Right atrium auricular region (tissue), 2 donors: ENCODE data around the gene FGF12. TPM values are rescaled to one million over a fixed set of nuclear protein-coding genes. Genes with fewer than 3 reads are reported as not detected.

Experiments used
- DNase-seq: peaks from one replicate; pipeline ENCODE4 v3.0.0-alpha.2; 2019; ENCODE audit warnings: low spot score
- H3K27ac ChIP-seq, 2 donors: fragments of 200-600 bp; sonication (generic); 1 replicate in 1 of 2; 2 replicates in 1 of 2; pipeline ENCODE4 v1.5.1; 2016 to 2019
- H3K27me3 ChIP-seq, 2 donors: fragments of 200-600 bp; sonication (generic); one replicate each; pipeline versions ENCODE4 v1.5.1 to v1.6.0; 2017 to 2019
- H3K36me3 ChIP-seq: fragments of 200-600 bp; sonication (generic); one replicate; pipeline ENCODE4 v1.5.1; 2016
- H3K4me1 ChIP-seq, 2 donors: fragments of 200-600 bp; sonication (generic); one replicate each; pipeline versions ENCODE4 v1.5.1 to v1.6.0; 2017 to 2019
- H3K4me3 ChIP-seq, 2 donors: fragments of 200-600 bp; sonication (generic); 1 replicate in 1 of 2; 2 replicates in 1 of 2; pipeline ENCODE4 v1.5.1; 2017 to 2019; ENCODE audit warnings: mild to moderate bottlenecking in 1 of 2, moderate library complexity in 1 of 2
- H3K9me3 ChIP-seq, 2 donors: fragments of 200-600 bp; sonication (generic); one replicate each; pipeline ENCODE4 v1.5.1; 2019
- total RNA-seq, 2 donors: library from RNA; depleted of rRNA; stranded (reverse); fragments of >200 nt; gene quantifications; one replicate each; pipeline ENCODE4 v1.1.0, GENCODE V29; 2016
- TF ChIP-seq, protein P1 (sequence below), 2 donors: fragments of 200-600 bp; sonication (generic); IDR thresholded peaks; one replicate each; pipeline ENCODE4 v1.5.1; 2019; ENCODE audit warnings: antibody characterized with exemption in 2 of 2

Gene FGF12
- total RNA-seq, 2 donors from 2014 or later, result 126 to 218 TPM

DNA sequence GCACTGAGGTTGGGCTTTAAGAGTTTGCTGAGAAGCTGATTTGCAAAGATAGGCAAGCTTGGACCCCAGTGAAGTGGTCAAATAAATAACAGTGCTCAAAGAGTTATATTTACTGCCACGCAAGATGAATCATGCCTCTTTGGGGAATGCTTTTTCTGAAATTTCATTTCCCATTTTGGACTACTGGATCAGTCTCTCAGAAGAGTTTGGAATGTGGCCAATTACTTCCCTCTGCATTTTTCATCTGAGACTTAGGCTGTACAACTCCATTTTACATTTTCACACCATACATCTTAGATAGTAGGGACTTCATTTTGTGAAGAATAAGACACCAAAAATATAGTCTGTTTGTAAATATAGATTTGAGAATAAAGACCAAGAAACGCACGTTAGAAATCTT lies 419.7 kb downstream of the FGF12 start:
- no peak for DNase-seq
- Histone ChIP-seq H3K36me3 (no peaks in the 10 kb centered on the region), H3K27ac (no peak overlapping the region), H3K27me3 (no peaks in the 10 kb centered on the region), H3K4me1 (peaks cover 0 to 12% of the 10 kb centered on the region in 2 donors), H3K9me3 (no peaks in the 10 kb centered on the region), H3K4me3 (no peak overlapping the region)
- TF ChIP-seq, protein P1, sequence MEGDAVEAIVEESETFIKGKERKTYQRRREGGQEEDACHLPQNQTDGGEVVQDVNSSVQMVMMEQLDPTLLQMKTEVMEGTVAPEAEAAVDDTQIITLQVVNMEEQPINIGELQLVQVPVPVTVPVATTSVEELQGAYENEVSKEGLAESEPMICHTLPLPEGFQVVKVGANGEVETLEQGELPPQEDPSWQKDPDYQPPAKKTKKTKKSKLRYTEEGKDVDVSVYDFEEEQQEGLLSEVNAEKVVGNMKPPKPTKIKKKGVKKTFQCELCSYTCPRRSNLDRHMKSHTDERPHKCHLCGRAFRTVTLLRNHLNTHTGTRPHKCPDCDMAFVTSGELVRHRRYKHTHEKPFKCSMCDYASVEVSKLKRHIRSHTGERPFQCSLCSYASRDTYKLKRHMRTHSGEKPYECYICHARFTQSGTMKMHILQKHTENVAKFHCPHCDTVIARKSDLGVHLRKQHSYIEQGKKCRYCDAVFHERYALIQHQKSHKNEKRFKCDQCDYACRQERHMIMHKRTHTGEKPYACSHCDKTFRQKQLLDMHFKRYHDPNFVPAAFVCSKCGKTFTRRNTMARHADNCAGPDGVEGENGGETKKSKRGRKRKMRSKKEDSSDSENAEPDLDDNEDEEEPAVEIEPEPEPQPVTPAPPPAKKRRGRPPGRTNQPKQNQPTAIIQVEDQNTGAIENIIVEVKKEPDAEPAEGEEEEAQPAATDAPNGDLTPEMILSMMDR (IDR thresholded peaks at IDR 0.05), result no peak

DNA sequence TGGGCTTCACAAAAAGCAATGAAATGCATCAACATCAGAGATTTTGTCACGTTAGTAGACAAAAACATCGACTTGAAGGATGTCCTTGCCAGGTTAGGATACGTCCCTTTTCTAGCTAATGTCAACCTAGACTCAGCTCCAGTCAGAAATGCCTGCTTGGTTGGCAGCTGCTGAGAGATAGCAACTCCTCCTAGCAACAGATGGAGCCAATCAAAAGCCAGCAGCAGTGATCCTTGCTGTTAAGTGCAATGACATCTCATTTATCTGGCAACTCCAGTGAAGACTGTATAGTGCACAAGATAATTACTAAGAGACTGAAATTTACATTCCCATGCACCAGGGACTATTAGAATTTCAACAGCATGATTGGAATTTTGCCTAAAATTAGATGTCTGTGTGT lies 424.1 kb downstream of the FGF12 start:
- Histone ChIP-seq H3K36me3 (no peaks in the 10 kb centered on the region), H3K27ac (no peak overlapping the region), H3K4me1 (peaks cover 0 to 12% of the 10 kb centered on the region in 2 donors), H3K27me3 (no peaks in the 10 kb centered on the region), H3K4me3 (no peak overlapping the region), H3K9me3 (no peaks in the 10 kb centered on the region)
- TF ChIP-seq, protein P1 (IDR thresholded peaks at IDR 0.05), result no peak
- DNase-seq, result no peak

DNA sequence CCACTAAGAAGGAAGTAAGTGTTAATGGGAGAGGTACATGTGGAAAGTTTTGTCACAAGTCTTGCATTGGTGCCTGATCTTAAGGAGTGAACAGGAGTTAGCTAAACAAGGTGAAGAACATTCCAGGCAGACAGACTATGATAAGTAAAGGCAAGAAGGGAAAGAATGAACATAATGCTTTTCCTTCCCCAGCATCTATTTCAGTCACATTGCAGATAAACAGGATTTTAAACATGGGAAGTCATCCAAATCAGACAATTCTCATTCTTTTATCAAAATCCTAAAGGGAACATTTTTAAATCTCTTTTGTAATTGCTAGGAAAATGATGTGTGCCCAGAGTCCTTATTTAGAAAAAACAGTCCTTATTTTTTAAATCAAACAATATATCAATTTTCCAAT lies 424.6 kb downstream of the FGF12 start:
- TF ChIP-seq, protein P1 (IDR thresholded peaks at IDR 0.05), result no peak
- Histone ChIP-seq H3K36me3 (no peaks in the 10 kb centered on the region), H3K9me3 (no peaks in the 10 kb centered on the region), H3K27me3 (no peaks in the 10 kb centered on the region), H3K4me1 (peaks cover 0 to 12% of the 10 kb centered on the region in 2 donors), H3K4me3 (no peak overlapping the region), H3K27ac (no peak overlapping the region)
- DNase-seq, result no peak

DNA sequence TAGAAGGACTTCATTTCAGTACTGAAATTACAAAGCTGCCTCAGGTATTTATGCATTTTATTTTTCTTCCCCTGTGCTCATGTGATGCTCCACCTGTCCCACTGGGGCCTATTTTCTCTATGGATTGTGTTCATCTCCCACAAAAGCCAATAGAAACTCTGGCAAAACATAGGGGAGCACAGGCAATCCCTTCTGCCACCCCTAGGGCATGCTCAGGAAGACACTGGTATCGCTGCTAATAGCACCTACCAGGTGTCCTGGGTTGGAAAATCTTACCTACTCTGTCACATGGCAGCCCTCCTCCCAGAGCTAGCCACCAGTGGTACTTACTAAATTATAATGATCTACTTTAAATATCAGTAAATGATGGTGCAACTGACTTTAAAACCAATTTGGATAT lies 427.4 kb downstream of the FGF12 start:
- TF ChIP-seq, protein P1 (IDR thresholded peaks at IDR 0.05), result no peak

DNA sequence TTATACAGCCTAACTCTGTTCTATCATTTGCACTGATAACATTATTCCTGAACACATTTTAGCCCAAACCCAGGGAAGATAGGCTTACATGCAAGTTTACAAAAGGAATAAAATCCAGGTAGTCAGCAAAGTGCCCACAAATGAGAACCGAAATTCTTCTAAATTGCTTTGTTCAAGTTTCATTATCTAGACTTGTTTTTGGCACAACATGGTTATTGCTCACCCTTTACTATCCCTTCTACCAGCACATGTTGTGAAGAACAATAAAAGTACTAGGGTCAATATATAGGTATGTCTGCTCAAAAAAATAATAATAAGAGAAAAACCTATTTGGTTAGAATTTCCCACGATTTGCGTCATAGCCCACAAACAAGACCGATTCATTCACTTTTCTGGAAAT lies 430.5 kb downstream of the FGF12 start:
- DNase-seq, result no peak
- Histone ChIP-seq H3K4me1 (no peaks in the 10 kb centered on the region), H3K27me3 (no peaks in the 10 kb centered on the region), H3K4me3 (no peak overlapping the region), H3K9me3 (no peaks in the 10 kb centered on the region), H3K36me3 (no peaks in the 10 kb centered on the region), H3K27ac (no peak overlapping the region)
- TF ChIP-seq, protein P1 (IDR thresholded peaks at IDR 0.05), result no peak

More for the DNA sequence above, 427.4 kb downstream of the FGF12 start:
- Histone ChIP-seq H3K27ac (no peak overlapping the region), H3K9me3 (no peaks in the 10 kb centered on the region), H3K36me3 (no peaks in the 10 kb centered on the region), H3K27me3 (no peaks in the 10 kb centered on the region), H3K4me1 (peaks cover 0 to 8% of the 10 kb centered on the region in 2 donors), H3K4me3 (no peak overlapping the region)
- DNase-seq, result no peak

DNA sequence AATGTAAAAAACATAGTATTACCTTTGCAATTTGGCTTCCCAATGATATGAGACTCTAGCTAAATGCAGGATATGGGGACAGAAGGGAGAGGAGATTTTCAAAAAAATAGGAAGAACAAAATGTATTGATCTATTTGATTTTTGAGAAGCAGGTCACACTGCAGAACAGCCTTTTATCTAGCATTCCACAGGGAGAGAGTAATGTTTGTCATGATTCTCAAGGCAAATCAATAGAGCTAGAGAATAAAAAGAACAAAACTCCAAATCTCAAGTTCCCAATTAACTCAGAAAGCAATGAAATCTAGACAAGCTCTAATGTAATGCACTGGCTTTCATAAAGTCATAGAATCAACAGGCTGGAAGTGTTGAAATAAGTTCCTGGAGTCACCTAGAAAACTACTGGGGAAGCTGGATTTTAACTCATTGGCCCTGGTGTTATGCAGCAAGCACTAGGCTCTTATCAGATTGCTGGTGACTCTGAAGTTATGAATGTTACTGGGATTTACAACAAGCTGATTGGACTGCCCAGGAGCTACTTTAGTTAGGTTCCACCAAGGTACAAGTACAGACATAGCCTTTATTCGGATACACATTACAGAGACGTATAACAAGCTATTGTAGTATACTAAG lies 442.8 kb downstream of the FGF12 start:
- DNase-seq, result no peak
- H3K36me3 ChIP-seq, result no peaks in the 10 kb centered on the region
- H3K27me3 ChIP-seq, result no peaks in the 10 kb centered on the region
- H3K9me3 ChIP-seq, result no peaks in the 10 kb centered on the region
- H3K4me3 ChIP-seq, result no peak overlapping the region
- H3K27ac ChIP-seq, result no peak overlapping the region
- H3K4me1 ChIP-seq, result no peaks in the 10 kb centered on the region
- TF ChIP-seq, protein P1 (IDR thresholded peaks at IDR 0.05), result no peak
